ENCODE results near the gene PXMP2. TPM values are rescaled to one million over a fixed set of nuclear protein-coding genes. Genes with fewer than 3 reads are reported as not detected.

Gene PXMP2
- total and polyA plus RNA-seq, 2 of the 8 experiments (the other 6 are each of a cell fraction or from before 2014, with no cell fraction given), result 13.8 to 15.1 TPM

DNA sequence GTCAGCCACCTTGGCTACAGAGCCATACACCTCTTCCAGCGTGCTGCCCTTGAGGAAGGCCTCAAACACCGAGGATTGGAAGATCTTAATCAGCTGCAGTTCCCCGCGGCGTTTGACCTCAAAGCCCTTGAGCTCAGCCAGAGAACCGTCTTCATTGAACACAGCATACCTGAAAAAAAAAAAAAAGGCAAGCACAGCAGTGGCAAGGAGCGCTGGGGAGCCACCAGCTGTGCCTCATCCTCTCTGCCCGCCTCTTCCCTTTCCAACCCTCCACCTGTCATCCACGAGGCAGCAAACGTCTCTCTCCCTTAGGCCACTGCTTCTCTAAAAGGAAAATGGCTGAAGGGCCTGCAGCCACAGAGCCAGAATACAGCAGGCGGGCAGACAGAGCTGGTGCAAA, 26.4 kb upstream of the PXMP2 start (continued):
- TF ChIP-seq SP2 (IDR thresholded peaks at IDR 0.05; ENCODE audit: low read length) (no peak), SRF (IDR thresholded peaks at IDR 0.05; ENCODE audit: low read depth, low read length) (no peak), TBP (IDR thresholded peaks at IDR 0.05; ENCODE audit: low read depth, low read length) (no peak), CTBP2 (IDR thresholded peaks at IDR 0.05; ENCODE audit: borderline replicate concordance, insufficient read depth, insufficient read length, low read length) (no peak), CHD2 (IDR thresholded peaks at IDR 0.05; ENCODE audit: low read length) (no peak), SUZ12 (IDR thresholded peaks at IDR 0.05; ENCODE audit: low read length) (no peak), BACH1 (IDR thresholded peaks at IDR 0.05; ENCODE audit: low read length) (no peak), FOSL1 (IDR thresholded peaks at IDR 0.05; ENCODE audit: insufficient read depth, low read depth, low read length) (no peak)
- TF ChIP-seq, protein P1, sequence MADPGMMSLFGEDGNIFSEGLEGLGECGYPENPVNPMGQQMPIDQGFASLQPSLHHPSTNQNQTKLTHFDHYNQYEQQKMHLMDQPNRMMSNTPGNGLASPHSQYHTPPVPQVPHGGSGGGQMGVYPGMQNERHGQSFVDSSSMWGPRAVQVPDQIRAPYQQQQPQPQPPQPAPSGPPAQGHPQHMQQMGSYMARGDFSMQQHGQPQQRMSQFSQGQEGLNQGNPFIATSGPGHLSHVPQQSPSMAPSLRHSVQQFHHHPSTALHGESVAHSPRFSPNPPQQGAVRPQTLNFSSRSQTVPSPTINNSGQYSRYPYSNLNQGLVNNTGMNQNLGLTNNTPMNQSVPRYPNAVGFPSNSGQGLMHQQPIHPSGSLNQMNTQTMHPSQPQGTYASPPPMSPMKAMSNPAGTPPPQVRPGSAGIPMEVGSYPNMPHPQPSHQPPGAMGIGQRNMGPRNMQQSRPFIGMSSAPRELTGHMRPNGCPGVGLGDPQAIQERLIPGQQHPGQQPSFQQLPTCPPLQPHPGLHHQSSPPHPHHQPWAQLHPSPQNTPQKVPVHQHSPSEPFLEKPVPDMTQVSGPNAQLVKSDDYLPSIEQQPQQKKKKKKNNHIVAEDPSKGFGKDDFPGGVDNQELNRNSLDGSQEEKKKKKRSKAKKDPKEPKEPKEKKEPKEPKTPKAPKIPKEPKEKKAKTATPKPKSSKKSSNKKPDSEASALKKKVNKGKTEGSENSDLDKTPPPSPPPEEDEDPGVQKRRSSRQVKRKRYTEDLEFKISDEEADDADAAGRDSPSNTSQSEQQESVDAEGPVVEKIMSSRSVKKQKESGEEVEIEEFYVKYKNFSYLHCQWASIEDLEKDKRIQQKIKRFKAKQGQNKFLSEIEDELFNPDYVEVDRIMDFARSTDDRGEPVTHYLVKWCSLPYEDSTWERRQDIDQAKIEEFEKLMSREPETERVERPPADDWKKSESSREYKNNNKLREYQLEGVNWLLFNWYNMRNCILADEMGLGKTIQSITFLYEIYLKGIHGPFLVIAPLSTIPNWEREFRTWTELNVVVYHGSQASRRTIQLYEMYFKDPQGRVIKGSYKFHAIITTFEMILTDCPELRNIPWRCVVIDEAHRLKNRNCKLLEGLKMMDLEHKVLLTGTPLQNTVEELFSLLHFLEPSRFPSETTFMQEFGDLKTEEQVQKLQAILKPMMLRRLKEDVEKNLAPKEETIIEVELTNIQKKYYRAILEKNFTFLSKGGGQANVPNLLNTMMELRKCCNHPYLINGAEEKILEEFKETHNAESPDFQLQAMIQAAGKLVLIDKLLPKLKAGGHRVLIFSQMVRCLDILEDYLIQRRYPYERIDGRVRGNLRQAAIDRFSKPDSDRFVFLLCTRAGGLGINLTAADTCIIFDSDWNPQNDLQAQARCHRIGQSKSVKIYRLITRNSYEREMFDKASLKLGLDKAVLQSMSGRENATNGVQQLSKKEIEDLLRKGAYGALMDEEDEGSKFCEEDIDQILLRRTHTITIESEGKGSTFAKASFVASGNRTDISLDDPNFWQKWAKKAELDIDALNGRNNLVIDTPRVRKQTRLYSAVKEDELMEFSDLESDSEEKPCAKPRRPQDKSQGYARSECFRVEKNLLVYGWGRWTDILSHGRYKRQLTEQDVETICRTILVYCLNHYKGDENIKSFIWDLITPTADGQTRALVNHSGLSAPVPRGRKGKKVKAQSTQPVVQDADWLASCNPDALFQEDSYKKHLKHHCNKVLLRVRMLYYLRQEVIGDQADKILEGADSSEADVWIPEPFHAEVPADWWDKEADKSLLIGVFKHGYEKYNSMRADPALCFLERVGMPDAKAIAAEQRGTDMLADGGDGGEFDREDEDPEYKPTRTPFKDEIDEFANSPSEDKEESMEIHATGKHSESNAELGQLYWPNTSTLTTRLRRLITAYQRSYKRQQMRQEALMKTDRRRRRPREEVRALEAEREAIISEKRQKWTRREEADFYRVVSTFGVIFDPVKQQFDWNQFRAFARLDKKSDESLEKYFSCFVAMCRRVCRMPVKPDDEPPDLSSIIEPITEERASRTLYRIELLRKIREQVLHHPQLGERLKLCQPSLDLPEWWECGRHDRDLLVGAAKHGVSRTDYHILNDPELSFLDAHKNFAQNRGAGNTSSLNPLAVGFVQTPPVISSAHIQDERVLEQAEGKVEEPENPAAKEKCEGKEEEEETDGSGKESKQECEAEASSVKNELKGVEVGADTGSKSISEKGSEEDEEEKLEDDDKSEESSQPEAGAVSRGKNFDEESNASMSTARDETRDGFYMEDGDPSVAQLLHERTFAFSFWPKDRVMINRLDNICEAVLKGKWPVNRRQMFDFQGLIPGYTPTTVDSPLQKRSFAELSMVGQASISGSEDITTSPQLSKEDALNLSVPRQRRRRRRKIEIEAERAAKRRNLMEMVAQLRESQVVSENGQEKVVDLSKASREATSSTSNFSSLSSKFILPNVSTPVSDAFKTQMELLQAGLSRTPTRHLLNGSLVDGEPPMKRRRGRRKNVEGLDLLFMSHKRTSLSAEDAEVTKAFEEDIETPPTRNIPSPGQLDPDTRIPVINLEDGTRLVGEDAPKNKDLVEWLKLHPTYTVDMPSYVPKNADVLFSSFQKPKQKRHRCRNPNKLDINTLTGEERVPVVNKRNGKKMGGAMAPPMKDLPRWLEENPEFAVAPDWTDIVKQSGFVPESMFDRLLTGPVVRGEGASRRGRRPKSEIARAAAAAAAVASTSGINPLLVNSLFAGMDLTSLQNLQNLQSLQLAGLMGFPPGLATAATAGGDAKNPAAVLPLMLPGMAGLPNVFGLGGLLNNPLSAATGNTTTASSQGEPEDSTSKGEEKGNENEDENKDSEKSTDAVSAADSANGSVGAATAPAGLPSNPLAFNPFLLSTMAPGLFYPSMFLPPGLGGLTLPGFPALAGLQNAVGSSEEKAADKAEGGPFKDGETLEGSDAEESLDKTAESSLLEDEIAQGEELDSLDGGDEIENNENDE (IDR thresholded peaks at IDR 0.05; ENCODE audit: insufficient replicate concordance, low read length), result no peak
